ENCODE data around the gene FER.
"Not testable (repeated sequence)": the region's sequence is repeated elsewhere in the genome, so short reads cannot be mapped to it uniquely, and the experiment has no call there.

FER gene

DNA sequence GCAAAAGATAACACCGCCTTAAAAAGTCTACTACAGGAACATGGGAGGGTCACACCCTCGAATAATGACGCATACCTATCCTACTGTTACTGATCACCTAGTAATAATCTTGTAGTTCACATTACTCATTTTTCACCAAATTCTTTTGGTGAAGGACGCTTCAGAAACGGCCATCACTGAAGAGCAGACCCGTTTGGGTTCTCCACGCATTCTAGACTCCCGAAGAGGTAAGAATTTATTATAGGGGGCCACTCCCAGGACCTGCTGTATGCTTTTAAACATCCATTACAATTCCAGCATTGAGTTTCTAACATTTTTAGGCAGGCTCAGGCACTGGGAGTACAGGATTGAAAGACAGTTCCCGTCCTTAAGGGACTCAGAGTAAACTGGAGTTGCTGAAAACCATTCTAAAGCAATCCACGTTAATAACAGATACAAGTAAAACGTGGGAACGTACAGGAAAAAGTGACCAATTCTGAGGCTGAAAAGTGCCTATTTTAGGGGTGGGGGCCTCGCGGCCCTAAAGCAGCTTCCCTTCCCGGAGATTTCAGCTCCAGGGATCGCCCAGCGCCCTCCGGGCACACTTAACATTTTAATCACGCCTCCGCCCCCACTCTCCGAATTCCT is at the start of gene FER:
Gene FER (plus strand): TSS at position 124 of the 627 bp plus-strand sequence. CDS start 50,286 bp downstream, outside the sequence.
- Histone ChIP-seq H3K36me3 (ENCODE audit: control insufficient read depth in 1 of 2, insufficient read depth in 2 of 2, low read length in 2 of 2) (peaks cover 0 to 7% of the 10 kb centered on the region in 2 donors), H3K27me3 (ENCODE audit: low read depth, low read length) (no peaks in the 10 kb centered on the region), H3K4me3 (ENCODE audit: low read depth in 1 of 2, low read length in 2 of 2) (peak within 1 kb of the TSS; percentile 89 to 96), H3K27ac (ENCODE audit: low read length) (peak within 1 kb of the TSS; percentile 100), H3K4me1 (ENCODE audit: control insufficient read depth in 1 of 2, insufficient read depth in 2 of 2, low read length in 2 of 2) (no peaks in the 10 kb centered on the region), H3K9me3 (ENCODE audit: control insufficient read depth in 1 of 2, low read length in 2 of 2) (no peaks in the 10 kb centered on the region)

DNA sequence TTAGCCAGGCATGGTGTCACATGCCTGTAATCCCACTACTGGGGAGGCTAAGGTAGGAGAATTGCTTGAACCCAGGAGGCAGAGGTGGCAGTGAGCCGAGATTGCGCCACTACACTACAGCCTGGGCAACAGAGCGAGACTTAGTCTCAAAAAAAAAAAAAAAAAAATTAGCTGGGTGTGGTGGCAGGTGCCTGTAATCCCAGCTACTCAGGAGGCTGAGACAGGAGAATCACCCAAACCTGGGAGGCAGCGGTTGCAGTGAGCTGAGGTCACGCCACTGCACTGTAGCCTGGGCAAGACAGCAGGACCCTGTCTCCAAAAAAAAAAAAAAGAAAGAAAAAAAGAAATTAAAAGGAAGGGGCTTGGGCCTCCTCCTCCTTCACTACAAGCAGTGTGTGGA is 47.3 kb upstream of the FER start:
- not testable (repeated sequence) for H3K27ac ChIP-seq (ENCODE audit: low read length); H3K36me3 ChIP-seq (ENCODE audit: control insufficient read depth in 1 of 2, insufficient read depth in 2 of 2, low read length in 2 of 2); H3K9me3 ChIP-seq (ENCODE audit: control insufficient read depth in 1 of 2, low read length in 2 of 2); H3K4me3 ChIP-seq (ENCODE audit: low read depth in 1 of 2, low read length in 2 of 2); H3K4me1 ChIP-seq (ENCODE audit: control insufficient read depth in 1 of 2, insufficient read depth in 2 of 2, low read length in 2 of 2); H3K27me3 ChIP-seq (ENCODE audit: low read depth, low read length)

DNA sequence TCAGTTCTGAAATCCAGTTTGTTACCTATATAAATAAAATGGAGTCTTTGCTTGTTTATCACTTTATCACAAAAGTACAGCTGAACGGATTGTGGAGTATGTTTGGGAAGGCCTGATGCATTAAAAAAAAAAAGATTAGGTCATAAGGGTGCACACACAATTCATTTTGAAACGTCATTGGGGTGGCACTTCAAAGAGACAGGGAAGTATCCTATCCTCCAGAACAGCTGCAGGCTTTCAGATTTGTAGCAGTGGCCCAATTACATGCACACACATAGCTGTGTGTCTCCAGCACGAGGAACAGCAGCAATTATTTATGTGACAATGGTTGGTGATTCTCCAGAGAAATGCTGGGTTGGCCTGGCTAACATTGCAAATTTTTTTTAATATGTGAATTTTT is 46.8 kb upstream of the FER start:
- Histone ChIP-seq H3K27me3 (ENCODE audit: low read depth, low read length) (no peaks in the 10 kb centered on the region), H3K4me1 (ENCODE audit: control insufficient read depth in 1 of 2, insufficient read depth in 2 of 2, low read length in 2 of 2) (no peaks in the 10 kb centered on the region), H3K36me3 (ENCODE audit: control insufficient read depth in 1 of 2, insufficient read depth in 2 of 2, low read length in 2 of 2) (no peaks in the 10 kb centered on the region), H3K4me3 (ENCODE audit: low read depth in 1 of 2, low read length in 2 of 2) (no peak overlapping the region), H3K27ac (ENCODE audit: low read length) (no peak overlapping the region), H3K9me3 (ENCODE audit: control insufficient read depth in 1 of 2, low read length in 2 of 2) (no peaks in the 10 kb centered on the region)

- no peaks in the 10 kb centered on the region for H3K36me3 ChIP-seq (ENCODE audit: control insufficient read depth in 1 of 2, insufficient read depth in 2 of 2, low read length in 2 of 2)
- no peaks in the 10 kb centered on the region for H3K4me1 ChIP-seq (ENCODE audit: control insufficient read depth in 1 of 2, insufficient read depth in 2 of 2, low read length in 2 of 2)
- H3K27me3 ChIP-seq (ENCODE audit: low read depth, low read length): no peaks in the 10 kb centered on the region
- H3K4me3 ChIP-seq (ENCODE audit: low read depth in 1 of 2, low read length in 2 of 2): no peak overlapping the region
- H3K9me3 ChIP-seq (ENCODE audit: control insufficient read depth in 1 of 2, low read length in 2 of 2): no peaks in the 10 kb centered on the region
- H3K27ac ChIP-seq (ENCODE audit: low read length): no peak overlapping the region
Measured at GRCh38 chr5:108702546-108702945, 45.2 kb upstream of the FER start.

GRCh38 chr5:108703313-108703712 is 44.4 kb upstream of the FER start:
- H3K27me3 ChIP-seq (ENCODE audit: low read depth, low read length): no peaks in the 10 kb centered on the region
- no peak overlapping the region for H3K4me3 ChIP-seq (ENCODE audit: low read depth in 1 of 2, low read length in 2 of 2)
- no peaks in the 10 kb centered on the region for H3K9me3 ChIP-seq (ENCODE audit: control insufficient read depth in 1 of 2, low read length in 2 of 2)
- no peaks in the 10 kb centered on the region for H3K4me1 ChIP-seq (ENCODE audit: control insufficient read depth in 1 of 2, insufficient read depth in 2 of 2, low read length in 2 of 2)
- H3K36me3 ChIP-seq (ENCODE audit: control insufficient read depth in 1 of 2, insufficient read depth in 2 of 2, low read length in 2 of 2): no peaks in the 10 kb centered on the region
- H3K27ac ChIP-seq (ENCODE audit: low read length): no peak overlapping the region

DNA sequence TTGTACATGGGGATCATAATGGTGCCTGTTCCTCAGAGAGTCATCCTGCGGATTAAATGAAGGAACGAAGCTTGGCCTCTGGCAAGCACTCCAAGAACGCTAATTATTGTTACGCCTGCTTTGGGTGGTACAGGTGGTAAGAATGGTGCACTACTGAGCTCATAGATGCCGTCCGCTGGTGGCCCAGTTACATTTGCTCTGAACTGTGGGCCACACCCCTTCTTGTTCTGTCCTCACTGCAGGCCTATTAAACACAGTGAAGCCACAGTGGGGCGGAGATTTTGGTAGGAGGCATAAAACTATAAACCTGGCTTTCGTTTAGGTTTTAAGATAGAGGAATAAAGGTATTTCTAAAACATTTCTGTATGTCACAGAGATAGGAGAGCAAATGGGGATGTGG is 40.6 kb upstream of the FER start:
- H3K27me3 ChIP-seq (ENCODE audit: low read depth, low read length): no peaks in the 10 kb centered on the region
- H3K27ac ChIP-seq (ENCODE audit: low read length): no peak overlapping the region
- H3K9me3 ChIP-seq (ENCODE audit: control insufficient read depth in 1 of 2, low read length in 2 of 2): no peaks in the 10 kb centered on the region
- H3K36me3 ChIP-seq (ENCODE audit: control insufficient read depth in 1 of 2, insufficient read depth in 2 of 2, low read length in 2 of 2): no peaks in the 10 kb centered on the region
- no peak overlapping the region for H3K4me3 ChIP-seq (ENCODE audit: low read depth in 1 of 2, low read length in 2 of 2)
- no peaks in the 10 kb centered on the region for H3K4me1 ChIP-seq (ENCODE audit: control insufficient read depth in 1 of 2, insufficient read depth in 2 of 2, low read length in 2 of 2)

DNA sequence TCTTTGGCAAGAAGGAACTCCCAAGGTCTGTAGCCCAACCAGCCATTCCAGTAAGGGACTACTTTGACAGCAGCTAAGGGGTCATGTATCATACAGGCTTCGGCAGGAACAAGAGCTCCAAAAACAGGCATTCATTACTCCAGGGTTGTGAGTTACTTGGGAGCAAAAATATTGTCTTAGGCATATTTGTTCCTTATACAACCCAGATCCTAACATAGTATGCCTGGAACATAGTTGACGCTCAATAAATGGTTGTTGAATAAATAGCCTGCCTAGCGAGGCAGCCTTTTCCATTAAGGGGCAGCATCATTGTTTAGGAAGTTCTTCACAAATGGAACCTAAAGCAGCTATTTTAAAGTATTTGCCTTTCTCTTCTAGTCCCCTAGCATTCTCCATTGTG is 35.8 kb upstream of the FER start:
- H3K36me3 ChIP-seq (ENCODE audit: control insufficient read depth in 1 of 2, insufficient read depth in 2 of 2, low read length in 2 of 2): no peaks in the 10 kb centered on the region
- no peaks in the 10 kb centered on the region for H3K4me1 ChIP-seq (ENCODE audit: control insufficient read depth in 1 of 2, insufficient read depth in 2 of 2, low read length in 2 of 2)
- H3K27me3 ChIP-seq (ENCODE audit: low read depth, low read length): no peaks in the 10 kb centered on the region
- no peaks in the 10 kb centered on the region for H3K9me3 ChIP-seq (ENCODE audit: control insufficient read depth in 1 of 2, low read length in 2 of 2)
- no peak overlapping the region for H3K4me3 ChIP-seq (ENCODE audit: low read depth in 1 of 2, low read length in 2 of 2)
- no peak overlapping the region for H3K27ac ChIP-seq (ENCODE audit: low read length)

GRCh38 chr5:108715408-108715807 is 32.3 kb upstream of the FER start:
- no peaks in the 10 kb centered on the region for H3K27me3 ChIP-seq (ENCODE audit: low read depth, low read length)
- H3K4me3 ChIP-seq (ENCODE audit: low read depth in 1 of 2, low read length in 2 of 2): no peak overlapping the region
- no peaks in the 10 kb centered on the region for H3K36me3 ChIP-seq (ENCODE audit: control insufficient read depth in 1 of 2, insufficient read depth in 2 of 2, low read length in 2 of 2)
- no peaks in the 10 kb centered on the region for H3K4me1 ChIP-seq (ENCODE audit: control insufficient read depth in 1 of 2, insufficient read depth in 2 of 2, low read length in 2 of 2)
- no peaks in the 10 kb centered on the region for H3K9me3 ChIP-seq (ENCODE audit: control insufficient read depth in 1 of 2, low read length in 2 of 2)
- H3K27ac ChIP-seq (ENCODE audit: low read length): no peak overlapping the region

- H3K27me3 ChIP-seq (ENCODE audit: low read depth, low read length): no peaks in the 10 kb centered on the region
- H3K36me3 ChIP-seq (ENCODE audit: control insufficient read depth in 1 of 2, insufficient read depth in 2 of 2, low read length in 2 of 2): no peaks in the 10 kb centered on the region
- no peak overlapping the region for H3K27ac ChIP-seq (ENCODE audit: low read length)
- H3K4me3 ChIP-seq (ENCODE audit: low read depth in 1 of 2, low read length in 2 of 2): no peak overlapping the region
- no peaks in the 10 kb centered on the region for H3K4me1 ChIP-seq (ENCODE audit: control insufficient read depth in 1 of 2, insufficient read depth in 2 of 2, low read length in 2 of 2)
- H3K9me3 ChIP-seq (ENCODE audit: control insufficient read depth in 1 of 2, low read length in 2 of 2): no peaks in the 10 kb centered on the region
Measured at GRCh38 chr5:108720391-108720790, 27.3 kb upstream of the FER start.

DNA sequence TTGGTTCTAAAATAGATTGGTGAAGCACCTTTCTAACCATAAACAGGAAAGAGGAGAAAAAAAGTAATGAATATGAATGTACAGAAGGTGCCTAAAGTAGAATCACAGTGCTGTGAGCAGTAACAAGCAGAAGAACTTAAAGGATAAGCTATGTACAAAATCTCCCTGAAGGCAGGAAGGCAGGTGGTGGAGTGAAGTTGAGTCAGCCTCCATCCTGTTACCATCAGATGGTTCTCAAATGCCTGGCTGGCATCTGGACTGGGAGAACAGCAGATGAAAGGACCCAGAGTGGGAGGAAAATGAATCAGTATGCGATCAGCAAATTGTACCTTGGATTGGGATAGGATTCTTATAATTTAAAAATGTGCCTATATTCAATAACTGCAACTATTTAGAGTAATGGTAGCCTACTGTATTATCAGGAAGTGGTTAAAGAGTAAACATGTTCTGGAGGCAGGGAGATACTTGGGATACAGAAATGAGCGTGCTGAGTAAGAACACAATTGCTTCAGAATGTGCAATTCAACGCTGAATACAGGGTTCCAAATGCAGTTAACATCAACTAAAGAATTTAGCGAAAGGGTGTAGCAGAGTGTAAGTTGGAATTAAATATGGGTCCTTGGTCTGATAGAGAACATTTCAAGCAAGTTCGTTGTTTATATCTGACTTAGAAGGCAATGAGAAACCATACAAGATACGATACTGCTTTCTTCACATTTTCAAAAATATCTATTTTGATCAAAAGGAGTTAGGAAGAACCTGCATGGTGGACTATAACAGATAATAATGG is 21.1 kb upstream of the FER start:
- no peaks in the 10 kb centered on the region for H3K36me3 ChIP-seq (ENCODE audit: control insufficient read depth in 1 of 2, insufficient read depth in 2 of 2, low read length in 2 of 2)
- H3K4me1 ChIP-seq (ENCODE audit: control insufficient read depth in 1 of 2, insufficient read depth in 2 of 2, low read length in 2 of 2): no peaks in the 10 kb centered on the region
- no peaks in the 10 kb centered on the region for H3K9me3 ChIP-seq (ENCODE audit: control insufficient read depth in 1 of 2, low read length in 2 of 2)
- no peaks in the 10 kb centered on the region for H3K27me3 ChIP-seq (ENCODE audit: low read depth, low read length)
- H3K27ac ChIP-seq (ENCODE audit: low read length): peak overlapping the region; percentile 91
- H3K4me3 ChIP-seq (ENCODE audit: low read depth in 1 of 2, low read length in 2 of 2): peak overlapping the region; percentile 75 to 77

DNA sequence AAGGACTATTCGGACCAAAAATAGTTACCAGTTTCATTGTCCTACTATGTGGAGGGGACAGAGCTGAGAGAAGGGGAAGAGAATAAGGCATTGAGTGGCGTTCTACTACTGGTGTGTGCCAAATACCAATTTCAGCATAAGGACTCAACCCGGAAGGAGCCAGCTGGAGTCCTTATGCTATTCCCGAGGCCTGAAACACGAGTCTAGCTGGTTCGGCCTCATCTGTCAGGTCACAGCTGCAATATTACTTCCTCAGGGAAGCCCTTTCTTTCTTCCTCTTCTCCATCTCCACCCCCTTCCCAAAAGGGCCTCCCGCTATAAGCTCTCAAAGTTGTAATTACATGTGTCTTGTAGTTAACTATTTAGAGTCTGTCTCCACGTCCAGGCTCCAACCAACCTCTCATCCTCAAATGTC is 20.5 kb upstream of the FER start:
- Histone ChIP-seq H3K4me3 (ENCODE audit: low read depth in 1 of 2, low read length in 2 of 2) (peak overlapping the region; percentile 75 to 77), H3K27ac (ENCODE audit: low read length) (peak overlapping the region; percentile 91), H3K4me1 (ENCODE audit: control insufficient read depth in 1 of 2, insufficient read depth in 2 of 2, low read length in 2 of 2) (no peaks in the 10 kb centered on the region), H3K9me3 (ENCODE audit: control insufficient read depth in 1 of 2, low read length in 2 of 2) (no peaks in the 10 kb centered on the region), H3K36me3 (ENCODE audit: control insufficient read depth in 1 of 2, insufficient read depth in 2 of 2, low read length in 2 of 2) (no peaks in the 10 kb centered on the region), H3K27me3 (ENCODE audit: low read depth, low read length) (no peaks in the 10 kb centered on the region)
